ENCODE results near the gene TBC1D7. TPM values are rescaled to one million over a fixed set of nuclear protein-coding genes. Genes with fewer than 3 reads are reported as not detected.

TBC1D7 gene
- total RNA-seq, 1 donor from 2014 or later: 34.7 TPM

DNA sequence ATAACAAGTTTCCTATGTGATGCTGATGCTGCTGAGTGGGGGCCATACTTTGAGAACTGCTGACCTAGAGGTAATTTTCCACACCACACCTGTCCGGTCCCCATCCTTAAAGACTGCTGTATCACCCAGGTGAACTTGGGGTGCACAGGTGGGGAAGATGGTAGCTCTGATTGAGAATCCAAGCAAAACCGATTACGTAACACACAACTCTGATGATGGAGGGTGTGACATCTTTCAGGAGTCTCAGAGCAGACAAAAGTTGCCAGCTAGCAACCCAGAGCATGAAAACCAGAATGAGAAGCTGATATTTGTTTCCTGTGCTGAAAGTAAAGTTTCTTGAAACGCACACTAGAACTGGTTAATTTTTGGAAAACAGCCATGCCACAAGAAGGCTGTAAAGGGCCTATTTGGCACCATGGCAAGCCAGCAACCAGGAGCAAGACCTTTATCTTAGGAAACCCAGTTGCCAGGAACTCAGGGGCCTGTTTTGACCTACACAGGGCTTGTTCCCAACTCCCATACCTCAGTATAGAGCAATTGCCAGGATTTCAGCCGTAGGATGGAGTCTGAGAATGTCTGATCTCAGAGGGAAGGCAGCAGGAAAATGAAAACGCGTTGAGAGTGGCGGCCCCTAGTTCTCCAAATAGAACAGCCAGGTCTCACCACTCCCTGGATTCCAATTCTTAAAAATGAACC, 21.6 kb upstream of the TBC1D7 start:
- H3K27me3 Mint-ChIP-seq: peaks cover 14% of the 10 kb centered on the region
- H3K4me1 Mint-ChIP-seq (ENCODE audit: low read depth): peaks cover 1% of the 10 kb centered on the region
- no peak overlapping the region for H3K27ac Mint-ChIP-seq
- no peaks in the 10 kb centered on the region for H3K36me3 Mint-ChIP-seq (ENCODE audit: insufficient read depth)
- TF ChIP-seq, protein P1, sequence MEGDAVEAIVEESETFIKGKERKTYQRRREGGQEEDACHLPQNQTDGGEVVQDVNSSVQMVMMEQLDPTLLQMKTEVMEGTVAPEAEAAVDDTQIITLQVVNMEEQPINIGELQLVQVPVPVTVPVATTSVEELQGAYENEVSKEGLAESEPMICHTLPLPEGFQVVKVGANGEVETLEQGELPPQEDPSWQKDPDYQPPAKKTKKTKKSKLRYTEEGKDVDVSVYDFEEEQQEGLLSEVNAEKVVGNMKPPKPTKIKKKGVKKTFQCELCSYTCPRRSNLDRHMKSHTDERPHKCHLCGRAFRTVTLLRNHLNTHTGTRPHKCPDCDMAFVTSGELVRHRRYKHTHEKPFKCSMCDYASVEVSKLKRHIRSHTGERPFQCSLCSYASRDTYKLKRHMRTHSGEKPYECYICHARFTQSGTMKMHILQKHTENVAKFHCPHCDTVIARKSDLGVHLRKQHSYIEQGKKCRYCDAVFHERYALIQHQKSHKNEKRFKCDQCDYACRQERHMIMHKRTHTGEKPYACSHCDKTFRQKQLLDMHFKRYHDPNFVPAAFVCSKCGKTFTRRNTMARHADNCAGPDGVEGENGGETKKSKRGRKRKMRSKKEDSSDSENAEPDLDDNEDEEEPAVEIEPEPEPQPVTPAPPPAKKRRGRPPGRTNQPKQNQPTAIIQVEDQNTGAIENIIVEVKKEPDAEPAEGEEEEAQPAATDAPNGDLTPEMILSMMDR (IDR thresholded peaks at IDR 0.05; ENCODE audit: unreplicated experiment): no peak
- H3K9me3 Mint-ChIP-seq (ENCODE audit: low read depth): no peaks in the 10 kb centered on the region
- H3K4me3 Mint-ChIP-seq (ENCODE audit: low read depth): no peak overlapping the region
- no peak for DNase-seq (ENCODE audit: low spot score, unreplicated experiment)

DNA sequence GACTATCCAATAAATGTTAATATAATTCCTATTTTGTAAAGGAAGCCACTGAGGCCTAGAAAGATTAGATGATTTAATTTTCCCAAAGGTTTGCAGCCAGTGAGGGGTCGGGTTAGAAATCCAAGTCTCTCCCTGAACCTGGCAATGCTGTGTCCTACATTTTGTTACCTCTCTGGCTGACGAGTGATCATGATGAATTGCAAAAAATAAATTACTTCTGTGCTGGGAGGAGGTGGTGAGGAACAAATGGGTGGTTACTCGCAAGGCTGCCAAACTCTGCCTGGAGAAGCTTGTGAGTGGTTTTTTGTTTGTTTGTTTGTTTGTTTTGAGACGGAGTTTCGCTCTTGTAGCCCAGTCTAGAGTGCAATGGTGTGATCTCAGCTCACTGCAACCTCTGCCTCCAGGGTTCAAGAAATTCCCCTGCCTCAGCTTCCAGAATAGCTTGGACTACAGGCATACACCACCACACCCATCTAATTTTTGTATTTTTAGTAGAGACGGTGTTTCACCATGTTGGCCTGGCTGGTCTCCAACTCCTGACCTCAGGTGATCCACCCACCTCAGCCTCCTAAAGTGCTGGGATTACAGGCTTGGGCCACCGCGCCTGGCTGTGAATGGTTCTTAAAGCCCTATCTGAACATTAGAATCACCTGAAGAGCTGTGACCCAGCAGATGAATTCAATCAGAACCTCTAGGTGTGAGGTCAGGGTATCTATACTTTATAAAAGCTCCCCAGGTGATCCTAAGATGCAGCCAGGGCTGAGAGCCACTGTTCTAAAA, 20.2 kb upstream of the TBC1D7 start:
- TF ChIP-seq, protein P1 (IDR thresholded peaks at IDR 0.05; ENCODE audit: unreplicated experiment): no peak
- Mint-ChIP-seq H3K9me3 (ENCODE audit: low read depth) (no peaks in the 10 kb centered on the region), H3K27me3 (peaks cover 6% of the 10 kb centered on the region), H3K4me3 (ENCODE audit: low read depth) (no peak overlapping the region), H3K4me1 (ENCODE audit: low read depth) (no peaks in the 10 kb centered on the region), H3K36me3 (ENCODE audit: insufficient read depth) (no peaks in the 10 kb centered on the region), H3K27ac (no peak overlapping the region)
- DNase-seq (ENCODE audit: low spot score, unreplicated experiment): no peak

DNA sequence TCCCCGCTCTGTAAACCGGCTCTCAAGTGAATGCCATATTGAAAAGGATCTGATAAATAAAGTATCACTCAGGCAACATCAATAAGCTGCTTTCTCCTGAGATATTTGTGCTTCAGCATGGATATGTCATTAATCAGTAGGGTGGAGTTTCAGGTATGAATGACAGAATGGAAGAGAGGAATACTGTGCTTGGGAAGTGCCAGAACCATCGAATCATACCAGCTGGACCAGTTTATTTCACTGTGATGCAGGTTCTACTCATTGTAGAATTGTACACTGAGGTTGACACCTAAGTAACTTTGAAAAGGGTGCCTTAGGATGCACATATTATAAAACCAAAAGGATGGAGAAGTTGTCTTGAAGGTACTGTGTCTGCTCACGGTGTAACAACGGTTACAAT, 17.9 kb upstream of the TBC1D7 start:
- no peaks in the 10 kb centered on the region for H3K36me3 Mint-ChIP-seq (ENCODE audit: insufficient read depth)
- H3K4me3 Mint-ChIP-seq (ENCODE audit: low read depth): no peak overlapping the region
- H3K27me3 Mint-ChIP-seq: peaks cover 9% of the 10 kb centered on the region

DNA sequence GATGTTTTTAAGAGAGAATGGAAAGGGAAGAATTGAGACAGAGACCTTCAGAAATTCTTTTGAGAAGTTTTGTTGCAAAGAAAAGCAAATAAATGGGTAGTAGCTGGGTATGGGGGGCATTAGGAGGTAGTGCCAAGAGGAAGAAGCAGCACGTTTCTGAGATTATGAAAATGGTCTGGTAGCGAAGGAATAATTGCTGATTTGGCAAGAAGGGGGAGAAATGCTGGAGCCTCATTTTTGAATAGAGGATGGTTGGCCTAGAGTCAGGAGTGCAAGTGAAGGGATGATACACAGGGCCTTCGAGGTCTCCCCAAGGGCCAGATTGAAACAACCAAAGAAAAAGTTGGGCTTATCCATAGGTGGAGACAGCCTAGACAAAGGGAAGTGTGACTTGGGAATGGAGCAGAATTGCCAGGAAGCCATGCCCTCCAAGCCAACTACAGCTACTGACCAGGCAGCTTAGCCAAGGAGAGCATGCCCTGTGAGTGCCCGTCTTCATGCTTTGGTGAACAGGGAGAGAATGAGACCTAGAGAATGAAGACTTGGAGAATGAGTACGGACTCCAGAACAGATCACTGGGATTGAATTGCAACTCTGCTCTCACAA, 14.2 kb upstream of the TBC1D7 start:
- H3K9me3 Mint-ChIP-seq (ENCODE audit: low read depth): peaks cover 9% of the 10 kb centered on the region
- TF ChIP-seq, protein P1 (IDR thresholded peaks at IDR 0.05; ENCODE audit: unreplicated experiment): no peak

More for the DNA sequence above, 17.9 kb upstream of the TBC1D7 start:
- Mint-ChIP-seq H3K4me1 (ENCODE audit: low read depth) (no peaks in the 10 kb centered on the region), H3K9me3 (ENCODE audit: low read depth) (peaks cover 9% of the 10 kb centered on the region), H3K27ac (no peak overlapping the region)
- TF ChIP-seq, protein P1 (IDR thresholded peaks at IDR 0.05; ENCODE audit: unreplicated experiment): no peak
- no peak for DNase-seq (ENCODE audit: low spot score, unreplicated experiment)

DNA sequence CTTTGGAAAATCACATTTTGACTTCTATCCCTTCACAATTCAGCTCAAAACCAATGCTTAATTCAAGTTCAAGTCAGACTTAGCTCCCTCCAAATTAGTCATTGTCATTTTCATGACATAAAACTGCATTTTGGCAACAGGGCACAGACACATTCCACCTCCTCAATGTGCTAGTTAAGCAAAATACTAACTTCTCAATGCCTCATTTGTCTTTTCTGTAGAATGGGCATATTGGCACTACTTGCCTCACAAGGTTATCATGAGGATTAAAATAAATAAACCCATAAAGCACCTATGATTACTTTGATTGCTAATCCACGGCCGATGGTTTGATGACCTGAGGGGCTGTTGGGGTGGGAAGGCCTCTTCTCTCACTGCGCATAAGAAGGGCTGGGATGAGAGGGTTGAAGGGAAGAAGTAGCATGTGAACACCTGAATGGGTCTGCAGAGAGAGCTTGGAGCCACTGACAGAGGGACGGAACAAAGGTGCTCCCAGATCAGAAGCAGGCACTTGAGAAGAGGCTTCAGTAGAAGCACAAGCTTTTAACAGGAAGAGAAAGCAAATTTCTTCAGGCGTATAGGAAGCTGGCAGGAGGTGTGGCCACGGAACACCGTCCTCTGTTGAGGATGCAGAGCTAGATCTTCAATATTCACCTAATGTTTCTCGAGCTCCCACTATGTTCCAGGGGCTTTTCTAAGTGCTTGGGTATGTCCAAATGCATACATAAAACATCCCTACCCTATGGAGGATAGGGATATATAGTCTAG, 11.7 kb upstream of the TBC1D7 start:
- TF ChIP-seq, protein P1 (IDR thresholded peaks at IDR 0.05; ENCODE audit: unreplicated experiment): no peak
- Mint-ChIP-seq H3K9me3 (ENCODE audit: low read depth) (peaks cover 9% of the 10 kb centered on the region), H3K4me3 (ENCODE audit: low read depth) (no peak overlapping the region), H3K4me1 (ENCODE audit: low read depth) (no peaks in the 10 kb centered on the region), H3K36me3 (ENCODE audit: insufficient read depth) (no peaks in the 10 kb centered on the region), H3K27me3 (peaks cover 6% of the 10 kb centered on the region), H3K27ac (no peak overlapping the region)
- DNase-seq (ENCODE audit: low spot score, unreplicated experiment): no peak

More for the DNA sequence above, 14.2 kb upstream of the TBC1D7 start:
- H3K4me1 Mint-ChIP-seq (ENCODE audit: low read depth): no peaks in the 10 kb centered on the region
- no peak for DNase-seq (ENCODE audit: low spot score, unreplicated experiment)
- H3K36me3 Mint-ChIP-seq (ENCODE audit: insufficient read depth): no peaks in the 10 kb centered on the region
- H3K27me3 Mint-ChIP-seq: peaks cover 9% of the 10 kb centered on the region
- H3K4me3 Mint-ChIP-seq (ENCODE audit: low read depth): no peak overlapping the region
- no peak overlapping the region for H3K27ac Mint-ChIP-seq

Data from progenitor cell of endocrine pancreas (in vitro differentiated cells).